GM12872 (cell line): ENCODE results near the gene FAM13A.

Experiments
- CTCF ChIP-seq: IDR thresholded peaks from 3 replicates; pipeline ENCODE4 v1.5.1; 2011; ENCODE audit warnings: low read depth, mild to moderate bottlenecking, low read length, moderate library complexity; ENCODE audit not compliant: insufficient read depth

The FAM13A gene

GRCh38 chr4:88937081-88937480 is 119.9 kb downstream of the FAM13A start:
- no peak for TF ChIP-seq CTCF

- no peak for TF ChIP-seq CTCF
These were observed 123.4 kb downstream of the FAM13A start for GRCh38 chr4:88933414-88934160.

GRCh38 chr4:88928852-88929251 is 128.1 kb downstream of the FAM13A start:
- TF ChIP-seq CTCF: no peak

- TF ChIP-seq CTCF: no peak
These were observed 129.6 kb downstream of the FAM13A start for GRCh38 chr4:88927420-88927819.

GRCh38 chr4:88919056-88919455 is 137.9 kb downstream of the FAM13A start:
- no peak for TF ChIP-seq CTCF

GRCh38 chr4:88911246-88912212 is 145.5 kb downstream of the FAM13A start:
- TF ChIP-seq CTCF: no peak

- TF ChIP-seq CTCF: no peak
These were observed 146.9 kb downstream of the FAM13A start for GRCh38 chr4:88910101-88910500.
